GDM1 (cell line): Measurements from ENCODE around the gene B9D1.
A peak's percentile ranks its signal among the peaks of the same experiment; 100 is the strongest.

ENCODE experiments used
- DNase-seq: peaks from one replicate; lab custom pipeline; 2025; lab: John Stamatoyannopoulos, UW

The B9D1 gene, protein sequence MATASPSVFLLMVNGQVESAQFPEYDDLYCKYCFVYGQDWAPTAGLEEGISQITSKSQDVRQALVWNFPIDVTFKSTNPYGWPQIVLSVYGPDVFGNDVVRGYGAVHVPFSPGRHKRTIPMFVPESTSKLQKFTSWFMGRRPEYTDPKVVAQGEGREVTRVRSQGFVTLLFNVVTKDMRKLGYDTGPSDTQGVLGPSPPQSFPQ

DNA sequence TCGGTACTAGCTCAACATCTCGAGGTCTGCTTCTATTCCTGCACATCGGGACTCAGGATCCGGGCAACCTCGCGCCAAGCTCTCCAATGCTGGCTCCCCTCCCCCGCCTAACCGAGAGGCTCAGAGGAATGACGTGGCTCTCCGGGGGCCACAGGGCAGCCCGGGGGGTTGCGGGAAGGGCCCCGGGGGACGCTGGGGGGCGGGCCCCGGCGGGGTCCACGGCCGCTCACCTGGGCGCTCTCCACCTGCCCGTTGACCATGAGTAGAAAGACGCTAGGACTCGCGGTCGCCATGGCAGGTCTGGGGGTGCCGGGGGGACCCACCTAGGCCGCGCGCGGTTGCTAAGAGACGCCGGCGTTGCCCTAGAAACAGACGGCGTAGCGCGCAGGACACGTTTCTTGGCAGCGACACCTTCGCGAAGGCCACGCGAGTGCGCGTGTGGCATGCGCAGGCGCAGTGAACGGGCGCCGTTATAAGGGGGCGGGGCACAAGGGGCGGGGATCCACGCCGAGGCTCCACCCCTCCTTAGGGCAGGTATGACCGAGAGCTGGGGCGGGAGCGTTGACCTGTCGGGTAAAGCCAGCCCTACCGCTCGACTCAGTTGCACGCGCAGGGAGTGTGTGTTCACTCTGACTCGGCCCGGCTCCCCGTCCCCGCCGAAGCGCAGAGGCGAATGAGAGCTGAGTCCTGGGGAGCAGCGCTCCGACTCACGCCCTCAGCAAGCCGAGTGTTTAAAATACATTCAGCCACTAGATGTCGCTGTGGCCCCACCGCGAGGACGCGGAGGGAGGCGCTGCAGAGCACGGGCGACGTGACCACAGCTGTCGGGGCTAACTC is at the start of gene B9D1:
Gene B9D1, minus strand, starts transcription at position 447 of the 837 bp plus-strand sequence. Its CDS starts 154 bp downstream, at position 293.
- peak; percentile 77 for DNase-seq

DNA sequence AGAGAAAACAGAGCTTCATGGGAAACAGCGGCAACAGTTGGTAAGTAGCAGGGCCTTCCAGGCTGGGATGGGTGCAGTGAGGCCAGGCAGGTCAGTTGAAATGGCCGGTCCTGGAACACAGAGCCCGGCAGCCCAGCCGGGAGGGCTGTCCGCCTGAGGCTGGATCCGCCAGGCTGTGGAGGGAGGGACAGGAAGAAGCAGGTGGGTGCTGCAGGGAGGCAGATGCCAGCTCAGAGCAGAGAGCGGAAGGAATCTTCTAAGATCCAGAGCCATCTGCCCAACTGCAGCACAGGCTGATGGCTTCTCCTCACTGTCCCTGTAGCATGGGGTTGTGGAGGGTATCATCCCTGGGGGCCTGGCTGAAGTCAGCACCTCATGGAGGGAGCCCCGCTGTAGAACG is 49.1 kb upstream of the B9D1 start:
- no peak for DNase-seq

DNA sequence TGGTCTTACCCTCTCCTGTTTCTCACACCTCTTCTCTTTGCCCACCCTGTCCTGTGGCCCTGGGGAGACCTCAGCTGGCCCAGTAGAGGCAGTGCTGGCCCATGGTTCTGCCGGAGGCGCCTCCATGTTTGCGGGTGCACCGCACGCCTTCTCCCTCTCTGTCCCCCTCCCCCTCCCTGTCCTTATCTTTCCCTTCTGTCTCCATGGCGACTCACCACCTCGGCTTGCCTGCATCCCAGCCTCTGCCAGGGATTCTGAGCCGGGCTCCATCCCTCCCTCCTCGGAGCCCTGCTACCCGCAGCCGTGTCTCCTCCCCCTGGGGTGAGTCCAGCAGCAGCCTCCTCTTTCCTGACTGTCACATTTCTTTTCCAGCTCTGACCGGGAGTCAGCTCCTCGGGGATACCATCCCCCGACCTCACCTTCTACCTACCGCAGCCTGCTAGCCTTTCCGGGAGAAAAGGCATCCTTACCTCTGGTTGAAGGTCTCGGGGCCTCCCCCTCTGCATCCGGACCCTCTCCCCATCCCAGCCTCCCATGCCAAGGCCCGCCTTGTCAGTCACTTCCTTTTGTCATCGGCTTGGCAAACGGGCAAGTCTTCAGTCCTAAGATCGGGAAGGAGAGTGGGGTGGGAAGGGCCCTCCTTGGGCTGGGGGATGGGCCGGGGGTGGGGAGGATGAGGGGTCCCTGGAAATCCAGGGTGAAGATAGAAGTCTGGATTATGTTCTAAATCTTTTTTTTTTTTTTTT is 48.5 kb upstream of the B9D1 start, which contains the start of gene RNF112:
Gene RNF112, plus strand, starts transcription at position 358 of the 746 bp plus-strand sequence. Its CDS starts 177 bp downstream, at position 535.
- DNase-seq = no peak

DNA sequence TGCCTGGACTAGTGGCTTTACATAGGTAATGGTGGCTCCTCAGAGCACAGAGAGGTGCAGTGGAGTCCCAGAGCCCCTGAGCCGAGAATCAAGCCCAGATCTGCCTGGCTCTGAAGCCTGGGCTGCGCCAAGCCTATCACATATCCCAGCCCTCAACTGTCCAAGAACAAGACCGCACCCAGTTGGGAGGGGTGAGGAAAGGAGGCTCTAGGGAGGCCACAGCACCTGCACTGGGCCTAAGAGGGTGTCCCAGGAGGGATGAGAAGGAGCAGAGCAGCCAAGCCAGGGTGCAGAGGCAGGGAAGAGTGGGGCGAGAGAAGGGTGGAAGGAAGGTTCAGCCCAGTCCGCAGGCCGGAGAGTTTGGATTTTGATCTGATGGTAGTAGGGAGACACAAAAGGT is 47.6 kb upstream of the B9D1 start:
- no peak for DNase-seq

DNA sequence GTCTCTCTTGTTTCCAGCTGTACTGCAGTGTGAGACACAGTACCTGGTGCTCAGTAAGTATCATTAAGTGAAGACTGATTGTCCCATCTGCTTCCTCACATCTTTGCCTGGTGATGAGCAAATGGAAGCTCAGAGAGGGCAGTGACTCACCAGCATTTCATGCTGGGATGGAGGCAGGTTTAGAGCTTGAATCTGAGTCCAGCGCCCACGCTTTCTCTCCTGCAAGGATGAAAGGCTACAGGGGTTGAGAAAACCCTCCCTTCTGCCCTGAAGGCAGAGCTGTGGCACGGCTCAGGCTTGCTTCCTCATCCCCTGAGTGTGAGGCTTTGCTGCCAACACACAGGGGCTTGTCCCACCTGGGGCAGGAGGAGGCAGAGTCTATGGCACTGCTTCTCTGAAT is 47.0 kb upstream of the B9D1 start:
- no peak for DNase-seq

DNA sequence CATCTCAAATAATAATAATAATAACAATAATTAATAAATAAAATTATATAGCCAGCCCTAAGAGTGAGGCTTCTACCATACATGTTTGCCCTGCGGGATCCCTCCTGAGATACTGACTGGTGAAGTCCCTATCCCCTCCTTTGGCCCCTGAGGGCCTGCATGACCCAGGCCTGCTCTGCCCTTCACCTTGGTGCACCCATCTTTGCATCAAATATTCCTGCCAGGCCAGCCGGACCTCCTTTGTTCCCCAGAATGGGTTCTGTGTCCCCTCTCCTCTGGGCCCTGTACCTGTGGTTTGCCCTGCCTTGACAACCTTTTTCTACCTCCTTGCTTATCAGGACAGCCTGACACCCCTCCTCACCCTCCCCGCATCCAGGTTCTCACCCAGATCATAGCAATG is 46.5 kb upstream of the B9D1 start:
- no peak for DNase-seq

DNA sequence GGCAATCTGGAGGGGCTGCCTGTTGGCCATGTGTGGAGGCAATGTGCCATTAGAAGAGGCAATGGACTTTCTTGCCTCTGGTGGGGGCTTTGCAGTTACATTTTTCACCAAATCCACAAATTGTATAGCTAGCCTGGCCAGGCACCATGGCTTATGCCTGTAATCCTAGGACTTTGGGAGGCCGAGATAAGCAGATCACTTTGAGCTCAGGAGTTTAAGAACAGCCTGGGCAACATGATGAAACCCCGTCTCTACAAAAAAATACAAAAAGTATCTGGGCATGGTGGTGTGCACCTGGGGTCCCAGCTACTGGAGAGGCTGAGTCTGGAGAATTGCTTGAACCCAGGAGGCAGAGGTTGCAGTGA is 45.8 kb upstream of the B9D1 start:
- DNase-seq = no peak

DNA sequence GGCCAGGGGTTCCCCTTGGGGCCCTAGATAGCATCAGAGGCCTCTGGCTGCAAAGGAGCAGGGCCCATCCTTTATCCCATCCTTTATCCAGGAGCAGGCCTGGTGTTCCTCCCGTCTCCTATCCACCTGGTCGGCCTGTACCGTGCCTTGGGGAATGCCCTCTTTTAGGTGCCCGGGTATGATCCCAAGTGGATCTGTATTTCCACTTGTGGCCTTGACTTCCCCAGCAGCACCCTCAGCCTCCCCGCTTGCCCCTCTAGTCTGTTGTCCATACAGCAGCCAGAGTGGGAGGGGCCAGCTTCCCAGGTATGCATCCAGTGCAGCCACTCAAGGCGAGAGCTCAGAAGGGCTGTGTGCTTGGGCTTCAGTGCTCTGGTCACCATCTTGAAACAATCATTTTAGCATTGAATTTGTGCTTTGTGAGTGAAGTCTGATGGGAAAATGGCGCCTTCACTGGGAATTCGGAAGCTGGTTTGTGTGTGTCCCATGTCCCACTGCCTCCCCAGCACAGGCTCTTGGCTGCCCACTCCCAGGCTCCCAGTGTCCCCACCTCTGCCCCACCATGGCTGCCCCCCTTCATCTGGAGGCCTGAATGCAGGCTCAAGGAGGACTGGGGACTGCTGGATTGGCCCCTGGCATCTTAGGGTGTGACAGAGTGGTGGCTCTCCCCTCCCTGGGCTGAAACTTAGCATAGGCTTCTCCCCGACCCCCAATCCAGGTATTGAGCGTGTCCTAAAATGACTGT is 45.2 kb upstream of the B9D1 start:
- DNase-seq = no peak

DNA sequence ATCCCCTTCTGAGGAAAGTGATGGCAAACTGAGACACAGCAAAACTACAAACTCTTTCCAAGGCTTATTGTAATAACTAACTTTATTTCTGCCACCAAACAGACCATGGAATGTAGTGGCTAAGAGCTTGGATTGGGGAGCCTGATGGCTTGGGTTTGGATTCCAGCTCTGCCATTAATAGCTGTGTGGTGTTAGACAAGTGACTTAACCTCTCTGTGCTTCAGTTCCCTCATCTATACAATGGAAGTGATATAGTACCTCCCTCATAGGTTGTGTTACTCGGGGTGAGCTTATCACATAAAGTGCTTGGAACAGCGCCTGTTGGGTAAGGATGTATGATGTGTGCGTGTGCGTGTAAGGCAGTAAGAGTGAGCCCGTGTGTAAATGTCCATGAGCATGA is 42.6 kb upstream of the B9D1 start:
- no peak for DNase-seq

DNA sequence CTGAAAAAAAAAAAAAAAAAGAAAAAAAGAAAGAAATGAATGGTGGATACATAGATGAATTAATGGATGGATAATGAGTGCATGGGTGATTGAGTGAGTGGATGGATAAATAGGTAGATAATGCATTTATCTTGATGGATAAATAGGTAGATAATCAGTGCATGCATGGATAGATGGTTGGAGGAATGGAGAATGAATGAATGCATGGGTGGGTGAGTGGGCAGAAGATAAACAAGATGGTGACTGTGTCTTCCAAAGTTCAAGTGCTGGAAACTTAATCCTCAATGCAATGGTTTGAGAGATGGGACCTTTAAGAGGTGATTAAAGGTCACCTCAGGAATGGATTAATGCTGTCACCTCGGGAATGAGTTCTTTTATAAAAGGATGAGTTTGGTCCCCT is 41.7 kb upstream of the B9D1 start:
- no peak for DNase-seq

DNA sequence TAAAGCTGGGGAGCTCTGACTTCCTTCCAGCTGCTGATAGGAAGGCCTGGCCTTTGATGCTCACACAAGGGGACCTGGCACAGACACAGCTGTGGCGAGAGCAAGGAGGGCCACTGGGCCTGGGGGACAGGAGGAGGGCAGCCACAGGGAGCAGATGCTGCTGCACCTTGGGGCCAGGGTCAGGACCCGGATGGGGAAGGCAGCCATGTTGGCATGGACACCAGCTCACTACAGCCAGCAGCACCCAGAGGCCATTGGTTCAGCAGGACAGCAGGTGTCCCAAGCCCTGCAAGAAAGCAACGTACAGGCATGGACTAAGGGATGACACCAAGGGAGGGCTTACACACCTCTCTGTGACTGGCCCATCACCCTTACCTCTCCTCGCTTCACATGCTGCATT is 40.5 kb upstream of the B9D1 start:
- DNase-seq = no peak

DNA sequence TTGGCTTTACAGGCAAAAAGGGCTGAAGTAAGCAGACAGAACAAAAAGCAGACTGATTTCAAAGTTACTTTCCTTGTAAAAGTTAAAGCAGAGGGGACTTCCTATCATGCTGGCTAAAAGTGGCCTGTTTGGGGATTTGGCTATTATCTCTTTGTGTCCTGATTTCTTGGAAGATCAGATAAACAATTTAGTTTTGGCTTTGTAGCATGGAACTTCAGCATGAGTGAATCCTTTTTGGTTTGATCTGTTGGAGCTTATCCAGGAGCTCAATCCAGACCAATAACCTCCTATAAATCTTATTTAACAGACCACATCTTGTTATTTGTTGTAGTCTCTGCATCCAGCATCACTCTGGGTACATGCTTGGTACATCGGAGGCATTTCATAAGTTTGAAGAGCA is 39.6 kb upstream of the B9D1 start:
- no peak for DNase-seq

DNA sequence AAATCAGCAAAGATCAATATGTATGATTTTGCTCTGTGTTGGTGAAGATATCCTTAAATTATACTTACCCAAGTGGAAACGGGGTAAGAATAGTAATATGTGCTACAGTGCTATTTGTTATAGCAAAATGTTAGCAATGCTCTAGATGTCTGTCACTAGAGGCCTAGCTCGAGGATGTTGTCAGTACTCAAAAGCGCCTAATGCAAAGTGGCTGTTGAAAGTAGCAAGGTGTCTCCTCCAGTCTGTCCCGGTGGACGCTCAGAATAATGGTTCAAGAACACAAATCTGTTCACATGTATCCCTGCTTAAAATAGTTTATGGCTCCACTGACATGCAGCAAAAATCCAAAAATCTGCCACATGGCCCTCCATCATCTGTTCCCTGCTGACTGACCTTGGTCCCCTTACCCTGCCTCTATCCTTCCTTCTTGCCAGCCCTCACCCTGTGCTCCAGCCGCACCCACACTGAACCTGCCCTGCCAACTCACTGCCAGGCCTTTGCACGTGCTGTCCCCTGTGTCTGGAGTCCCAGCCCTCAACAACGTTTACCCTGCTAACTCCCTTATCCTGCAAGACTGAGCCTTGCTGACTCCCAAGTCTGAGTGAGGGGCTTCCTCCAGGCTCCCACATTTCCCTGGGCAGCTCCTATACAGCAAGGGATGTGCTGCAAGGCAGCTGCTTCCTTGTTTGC is 38.9 kb upstream of the B9D1 start:
- DNase-seq = no peak

DNA sequence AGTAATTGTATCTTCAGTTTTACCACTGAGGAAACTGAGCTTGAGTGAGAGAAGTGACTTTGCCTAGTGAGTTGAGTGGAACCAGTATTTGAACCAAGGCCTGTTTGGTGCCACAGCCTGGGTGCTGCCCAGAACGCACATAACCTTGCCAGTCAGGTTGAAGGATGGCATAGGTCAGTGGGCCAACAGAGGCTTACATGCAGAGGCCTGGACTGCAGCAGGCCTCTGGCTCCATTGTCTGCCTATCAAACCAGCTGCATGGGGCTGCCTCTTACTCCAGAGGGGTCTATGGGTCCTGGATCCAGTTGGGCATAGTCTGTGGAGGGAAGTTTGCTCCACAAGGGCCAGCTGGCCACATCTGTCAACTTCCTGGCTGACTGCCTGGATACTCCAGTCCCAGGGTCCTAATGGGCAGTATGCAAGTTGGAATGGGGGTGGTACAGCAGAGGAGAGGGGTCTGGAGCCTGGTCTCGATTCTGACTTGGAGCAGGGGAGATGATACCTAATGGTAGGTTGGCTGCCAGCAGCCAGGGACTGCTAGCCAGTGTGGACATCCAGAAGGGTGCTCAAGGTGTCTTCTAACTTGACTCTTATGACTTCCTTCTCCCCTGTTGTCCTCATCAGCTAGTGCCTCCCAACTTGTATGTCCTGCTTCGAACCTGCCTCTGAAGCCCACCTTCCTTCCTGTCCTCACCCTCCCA is 37.4 kb upstream of the B9D1 start:
- no peak for DNase-seq

DNA sequence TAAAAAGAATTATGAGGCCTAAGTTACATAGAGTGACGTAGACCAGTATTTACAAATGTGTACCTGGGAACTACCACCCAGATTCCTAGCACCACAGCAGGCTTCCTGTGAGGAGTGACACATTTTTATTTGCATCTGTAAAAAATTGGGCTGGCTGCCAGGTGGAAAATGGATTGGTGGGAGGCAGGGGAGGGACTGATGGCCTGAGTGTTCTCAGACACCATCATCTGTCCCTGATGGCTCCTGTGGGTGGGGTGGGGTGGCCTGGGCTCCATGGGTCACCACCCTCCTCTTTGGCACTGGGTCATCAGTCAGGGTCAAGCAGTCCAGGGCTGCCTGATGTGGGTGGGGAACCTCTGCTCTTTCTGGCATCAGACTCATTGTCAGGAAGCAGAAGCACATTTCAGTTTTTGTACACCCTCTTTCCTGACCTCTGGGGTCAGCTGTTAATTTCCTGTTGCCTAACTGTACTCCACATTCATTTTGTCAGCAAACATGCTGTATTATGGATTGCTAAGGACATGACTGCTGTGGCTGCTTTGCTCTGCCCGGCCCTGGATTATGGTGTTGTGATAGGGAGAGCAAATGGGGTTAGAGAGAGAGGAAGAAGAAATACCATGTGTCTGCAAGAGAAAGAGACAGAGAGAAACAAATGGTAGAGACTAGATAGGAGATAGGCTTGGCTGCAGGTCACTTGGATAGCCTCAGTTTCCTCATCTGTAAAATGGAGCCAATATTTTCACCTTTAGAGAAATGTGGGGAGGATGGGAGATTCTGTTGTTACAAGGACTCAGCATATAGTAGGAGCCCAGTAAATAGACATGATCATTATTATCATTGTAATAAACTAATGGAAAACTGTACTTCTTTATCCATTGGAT is 36.0 kb upstream of the B9D1 start:
- no peak for DNase-seq

DNA sequence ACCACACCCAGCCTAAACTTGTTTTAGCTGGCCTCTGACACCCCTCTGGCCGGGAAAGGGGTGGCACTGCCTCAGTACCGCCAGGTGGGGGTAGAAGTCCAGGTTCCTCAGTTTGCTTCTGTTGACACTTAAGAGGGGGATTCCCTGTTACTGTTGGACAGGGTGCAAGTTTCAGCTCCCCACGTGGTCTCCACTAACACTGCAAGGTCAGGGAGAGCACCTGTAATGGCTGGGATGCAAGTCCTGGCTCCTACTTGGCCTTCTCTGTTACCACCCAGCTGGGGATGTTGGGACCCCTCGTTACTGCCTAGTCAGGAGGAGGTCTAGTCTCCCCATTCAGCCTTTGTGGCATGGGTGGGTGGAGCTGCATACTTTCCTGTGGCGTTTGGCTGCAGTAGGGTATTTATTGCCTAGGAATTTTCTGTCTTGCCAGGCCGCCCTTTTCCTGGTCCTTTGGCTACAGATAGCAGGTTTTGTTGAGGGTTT is 35.1 kb upstream of the B9D1 start:
- no peak for DNase-seq

DNA sequence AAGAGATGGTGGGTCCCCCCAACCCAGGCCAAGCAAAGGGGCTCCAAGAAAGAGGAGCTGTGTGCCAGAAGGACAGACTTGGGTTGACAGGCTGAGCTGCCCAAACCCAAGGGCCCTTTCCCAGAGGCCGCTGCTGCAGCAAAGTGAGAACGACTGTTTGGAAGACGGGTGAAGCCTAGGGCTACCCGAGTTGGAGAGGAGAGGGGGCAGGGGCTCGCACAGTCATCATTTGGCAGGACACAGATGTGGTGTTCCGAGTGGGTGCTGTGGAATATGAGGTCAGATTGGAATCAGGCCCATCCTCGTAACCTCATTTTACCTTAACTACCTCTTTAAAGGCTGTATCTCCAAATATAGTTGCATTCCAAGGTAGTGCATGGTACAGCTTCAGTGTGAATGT is 29.8 kb upstream of the B9D1 start:
- no peak for DNase-seq

DNA sequence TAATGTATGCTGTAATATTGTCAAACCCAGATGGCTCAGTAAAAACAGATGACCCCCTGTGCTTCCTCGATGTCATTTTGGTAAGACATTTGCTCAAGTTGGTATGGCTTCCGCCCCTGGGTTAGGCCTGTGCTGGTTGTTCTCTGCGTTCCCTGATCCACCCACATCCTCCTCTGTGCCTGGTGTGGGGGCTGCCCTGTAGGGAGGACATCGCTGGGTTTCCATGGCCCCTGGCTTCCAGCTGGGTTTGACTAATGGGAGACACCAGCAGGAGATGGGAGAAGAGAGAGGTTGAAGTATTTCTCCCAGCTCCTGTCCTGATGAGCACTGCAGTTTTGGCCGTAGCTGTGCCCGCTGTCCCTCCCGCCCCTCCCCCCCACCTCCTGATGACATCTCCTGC is 28.9 kb upstream of the B9D1 start:
- DNase-seq = no peak

DNA sequence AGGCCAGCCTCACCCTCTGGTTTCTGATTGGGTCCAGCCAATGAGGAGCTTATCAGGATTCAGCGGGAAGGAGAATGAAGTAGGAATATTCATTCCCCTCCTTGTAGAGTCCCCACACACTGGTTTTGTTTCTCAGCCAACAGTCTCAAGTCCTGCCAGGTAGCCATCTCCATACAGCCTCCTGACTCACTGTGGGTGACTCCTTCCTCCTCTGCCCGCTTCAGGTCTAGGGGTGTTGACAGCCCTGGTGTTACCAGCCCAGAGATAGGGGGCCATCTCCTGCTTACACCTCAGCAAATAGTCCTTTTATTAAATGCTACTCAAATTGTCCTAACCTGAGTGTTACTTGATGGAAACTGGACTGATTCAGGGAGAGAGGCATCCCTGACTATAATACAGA is 28.4 kb upstream of the B9D1 start:
- no peak for DNase-seq
